Fibroblast of upper back skin (primary cell): ENCODE results near the gene DNAJC17.

Source experiments
- DNase-seq: peaks from one replicate; pipeline ENCODE4 v3.0.0-alpha.2; 2013

The DNAJC17 gene

GRCh38 chr15:40807028-40807887, at the start of gene DNAJC17, which contains the start of gene ZFYVE19:
TSS of gene DNAJC17 (minus strand) at chr15:40807473. CDS start at chr15:40807446, 27 bp downstream.
TSS of gene ZFYVE19 (plus strand) at chr15:40807089. CDS start at chr15:40807590, 501 bp downstream.
- peak; percentile 98 for DNase-seq

GRCh38 chr15:40856746-40857145, 49.5 kb upstream of the DNAJC17 start:
- no peak for DNase-seq

GRCh38 chr15:40855706-40856234, 48.5 kb upstream of the DNAJC17 start:
- no peak for DNase-seq

GRCh38 chr15:40854161-40854560, 46.9 kb upstream of the DNAJC17 start:
- no peak for DNase-seq

- no peak for DNase-seq
These were observed 46.1 kb upstream of the DNAJC17 start for GRCh38 chr15:40853241-40853890.

GRCh38 chr15:40852529-40852928, 45.3 kb upstream of the DNAJC17 start:
- DNase-seq: no peak

- no peak for DNase-seq
These were observed 43.4 kb upstream of the DNAJC17 start for GRCh38 chr15:40850576-40851112.

- DNase-seq: peak; percentile 19
These were observed 40.1 kb upstream of the DNAJC17 start for GRCh38 chr15:40847223-40847961.

GRCh38 chr15:40846841-40847222, 39.6 kb upstream of the DNAJC17 start:
- no peak for DNase-seq

GRCh38 chr15:40845511-40846284, 38.4 kb upstream of the DNAJC17 start:
- no peak for DNase-seq

- DNase-seq: no peak
These were observed 37.8 kb upstream of the DNAJC17 start for GRCh38 chr15:40845036-40845435.

GRCh38 chr15:40844696-40845030, 37.4 kb upstream of the DNAJC17 start:
- no peak for DNase-seq

GRCh38 chr15:40843885-40844695, 36.8 kb upstream of the DNAJC17 start, which contains the start of gene SPINT1:
TSS of gene SPINT1 (plus strand) at chr15:40844048. CDS start at chr15:40844555, 507 bp downstream.
- DNase-seq: no peak

GRCh38 chr15:40843261-40843884, 36.1 kb upstream of the DNAJC17 start:
- DNase-seq: no peak

- DNase-seq: no peak
These were observed 34.5 kb upstream of the DNAJC17 start for GRCh38 chr15:40841741-40842140.

GRCh38 chr15:40838756-40839155, 31.5 kb upstream of the DNAJC17 start:
- no peak for DNase-seq

GRCh38 chr15:40836020-40836419, 28.7 kb upstream of the DNAJC17 start:
- DNase-seq: no peak

- no peak for DNase-seq
These were observed 25.6 kb upstream of the DNAJC17 start for GRCh38 chr15:40832903-40833302.

- no peak for DNase-seq
These were observed 24.6 kb upstream of the DNAJC17 start for GRCh38 chr15:40831861-40832260.

- DNase-seq: no peak
These were observed 23.6 kb upstream of the DNAJC17 start for GRCh38 chr15:40830884-40831283.

GRCh38 chr15:40829115-40829514, 21.8 kb upstream of the DNAJC17 start:
- no peak for DNase-seq
